Caco-2 (cell line): ENCODE data around the gene SCG5. TPM values are rescaled to one million over a fixed set of nuclear protein-coding genes. Genes with fewer than 3 reads are reported as not detected.

Source experiments
- BruUV-seq: library from RNA; stranded (reverse); fragments of 400-500 nt; replicated peaks from 2 replicates; lab custom pipeline; 2021; lab: Mats Ljungman, UMichigan
- CTCF ChIA-PET: fragments of 300-600 bp; sonication (Branson Sonifier 250); formaldehyde crosslinking; loops from one replicate; lab custom pipeline; 2022; ENCODE audit warnings: antibody characterized with exemption; lab: Charles Lee
- POLR2A ChIA-PET: fragments of 300-600 bp; sonication (Branson Sonifier 250); formaldehyde crosslinking; loops from one replicate; lab custom pipeline; 2022; ENCODE audit warnings: antibody characterized with exemption; lab: Charles Lee
- DNase-seq, 2 experiments: peaks; one replicate each; pipeline versions ENCODE4 v3.0.0 to v3.0.0-alpha.2; 2020 to 2022
- H3K27me3 ChIP-seq: replicated peaks from 2 replicates; pipeline ENCODE4 v1.6.0; 2011; ENCODE audit warnings: low read length; ENCODE audit not compliant: control insufficient read depth, insufficient read depth
- H3K36me3 ChIP-seq: 2 replicates; pipeline ENCODE4 v1.5.1; 2011; ENCODE audit warnings: low read length; ENCODE audit not compliant: control insufficient read depth, insufficient read depth
- H3K4me1 ChIP-seq: fragments of 250-450 bp; sonication (Bioruptor Pico); 2 replicates; pipeline ENCODE4 v1.5.1; 2020; ENCODE audit warnings: mild to moderate bottlenecking
- H3K4me3 ChIP-seq: 2 replicates; pipeline ENCODE4 v1.5.1; 2011; ENCODE audit warnings: low read depth, mild to moderate bottlenecking, control low read depth, low read length
- H3K9me3 ChIP-seq: fragments of 250-450 bp; sonication (Bioruptor Pico); 2 replicates; pipeline ENCODE4 v1.5.1; 2020; ENCODE audit warnings: mild to moderate bottlenecking, moderate library complexity
- H3K27ac Mint-ChIP-seq: one replicate; pipeline ENCODE4 v1.8.0; 2022; ENCODE audit warnings: mixed read lengths; ENCODE audit not compliant: unreplicated experiment
- H3K27me3 Mint-ChIP-seq: one replicate; pipeline ENCODE4 v1.8.0; 2022; ENCODE audit warnings: mixed read lengths; ENCODE audit not compliant: insufficient read depth, unreplicated experiment
- H3K36me3 Mint-ChIP-seq: one replicate; pipeline ENCODE4 v1.8.0; 2022; ENCODE audit warnings: mild to moderate bottlenecking, mixed read lengths; ENCODE audit not compliant: insufficient read depth, unreplicated experiment
- H3K4me1 Mint-ChIP-seq: one replicate; pipeline ENCODE4 v1.8.0; 2022; ENCODE audit warnings: low read depth, mixed read lengths; ENCODE audit not compliant: unreplicated experiment
- H3K4me3 Mint-ChIP-seq: one replicate; pipeline ENCODE4 v1.8.0; 2022; ENCODE audit warnings: mild to moderate bottlenecking, moderate library complexity, mixed read lengths; ENCODE audit not compliant: unreplicated experiment
- H3K9me3 Mint-ChIP-seq: one replicate; pipeline ENCODE4 v1.8.0; 2022; ENCODE audit warnings: mixed read lengths; ENCODE audit not compliant: unreplicated experiment
- intact Hi-C: fragments of 100-400 bp; cut with micrococcal nuclease; formaldehyde crosslinking; loops from one replicate; pipeline ENCODE4 v1.10.0; 2022; ENCODE audit not compliant: unreplicated experiment
- total RNA-seq: library from RNA; stranded (reverse); gene quantifications from 2 replicates; pipeline ENCODE4 v1.2.3, GENCODE V29; 2022
- TF ChIP-seq, protein P1 (sequence below), 2 experiments: fragments of 200-600 bp in 1 of 2; IDR thresholded peaks; 1 replicate in 1 of 2; 2 replicates in 1 of 2; pipeline versions ENCODE4 v1.5.1 to v1.8.0; 2011 to 2022; ENCODE audit warnings: antibody characterized with exemption in 1 of 2, control low read depth in 1 of 2, inconsistent platforms in 1 of 2, low read depth in 1 of 2, low read length in 1 of 2, mild to moderate bottlenecking in 1 of 2, moderate library complexity in 1 of 2; ENCODE audit not compliant: insufficient read depth in 1 of 2, severe bottlenecking in 1 of 2, unreplicated experiment in 1 of 2

The SCG5 gene
- total RNA-seq, 1 experiment from 2014 or later: 1.5 TPM

DNA sequence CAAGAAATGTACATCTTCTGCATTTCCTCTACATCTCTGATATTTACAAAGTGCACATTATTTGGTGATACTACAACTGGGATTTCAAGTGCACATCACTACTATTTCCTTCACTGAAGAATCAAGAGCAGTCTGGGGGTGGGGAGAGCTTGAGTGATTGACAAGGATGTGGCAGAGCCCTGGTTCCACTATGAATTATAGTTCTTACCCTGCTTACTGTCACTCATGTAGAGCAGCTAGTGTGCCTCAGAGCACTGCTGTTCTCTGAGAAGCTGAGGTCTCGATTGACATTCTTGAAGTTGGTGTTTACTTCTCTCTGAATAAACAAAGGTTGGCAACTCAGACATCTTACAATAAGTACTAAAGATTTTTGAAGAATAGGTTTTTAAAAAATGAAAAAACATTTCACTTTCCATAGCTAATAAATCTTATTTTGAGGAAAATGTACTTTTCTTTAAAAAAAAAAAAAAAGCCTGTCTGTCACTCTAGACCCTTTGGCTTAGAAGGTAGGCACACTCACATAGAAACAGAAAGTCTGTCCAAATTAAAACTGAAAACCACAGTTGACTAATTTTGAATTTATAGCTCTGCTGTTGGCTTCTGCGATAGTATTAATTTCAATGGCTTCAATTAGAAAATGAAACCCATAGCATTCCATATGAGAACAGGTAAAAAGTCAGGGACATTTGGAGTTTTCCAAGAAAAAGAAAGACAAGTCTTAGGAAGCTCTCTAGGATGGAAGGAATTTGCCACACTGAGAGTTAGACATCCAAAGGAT, 81.8 kb downstream of the SCG5 start:
- H3K36me3 ChIP-seq: no peaks in the 10 kb centered on the region
- no peaks in the 10 kb centered on the region for H3K9me3 Mint-ChIP-seq
- no peak for DNase-seq
- no peaks in the 10 kb centered on the region for H3K4me1 Mint-ChIP-seq
- no peak overlapping the region for H3K4me3 ChIP-seq
- intact Hi-C loops: no loop called here
- no peaks in the 10 kb centered on the region for H3K36me3 Mint-ChIP-seq
- CTCF ChIA-PET: no interaction called here
- no peak overlapping the region for H3K27ac Mint-ChIP-seq
- peaks cover 6% of the 10 kb centered on the region; the same call in 1 of the 2 replicates for H3K4me1 ChIP-seq
- no peak overlapping the region for H3K4me3 Mint-ChIP-seq
- no TSS peak for BruUV-seq
- H3K27me3 ChIP-seq: peaks cover 5% of the 10 kb centered on the region
- H3K9me3 ChIP-seq: no peaks in the 10 kb centered on the region
- TF ChIP-seq, protein P1, sequence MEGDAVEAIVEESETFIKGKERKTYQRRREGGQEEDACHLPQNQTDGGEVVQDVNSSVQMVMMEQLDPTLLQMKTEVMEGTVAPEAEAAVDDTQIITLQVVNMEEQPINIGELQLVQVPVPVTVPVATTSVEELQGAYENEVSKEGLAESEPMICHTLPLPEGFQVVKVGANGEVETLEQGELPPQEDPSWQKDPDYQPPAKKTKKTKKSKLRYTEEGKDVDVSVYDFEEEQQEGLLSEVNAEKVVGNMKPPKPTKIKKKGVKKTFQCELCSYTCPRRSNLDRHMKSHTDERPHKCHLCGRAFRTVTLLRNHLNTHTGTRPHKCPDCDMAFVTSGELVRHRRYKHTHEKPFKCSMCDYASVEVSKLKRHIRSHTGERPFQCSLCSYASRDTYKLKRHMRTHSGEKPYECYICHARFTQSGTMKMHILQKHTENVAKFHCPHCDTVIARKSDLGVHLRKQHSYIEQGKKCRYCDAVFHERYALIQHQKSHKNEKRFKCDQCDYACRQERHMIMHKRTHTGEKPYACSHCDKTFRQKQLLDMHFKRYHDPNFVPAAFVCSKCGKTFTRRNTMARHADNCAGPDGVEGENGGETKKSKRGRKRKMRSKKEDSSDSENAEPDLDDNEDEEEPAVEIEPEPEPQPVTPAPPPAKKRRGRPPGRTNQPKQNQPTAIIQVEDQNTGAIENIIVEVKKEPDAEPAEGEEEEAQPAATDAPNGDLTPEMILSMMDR (IDR thresholded peaks at IDR 0.05; ENCODE audit: insufficient read depth in 1 of 2, low read depth in 1 of 2, low read length in 1 of 2, severe bottlenecking in 1 of 2, unreplicated experiment in 1 of 2): no peak
- POLR2A ChIA-PET: no interaction called here
- H3K27me3 Mint-ChIP-seq: peaks cover 13% of the 10 kb centered on the region

DNA sequence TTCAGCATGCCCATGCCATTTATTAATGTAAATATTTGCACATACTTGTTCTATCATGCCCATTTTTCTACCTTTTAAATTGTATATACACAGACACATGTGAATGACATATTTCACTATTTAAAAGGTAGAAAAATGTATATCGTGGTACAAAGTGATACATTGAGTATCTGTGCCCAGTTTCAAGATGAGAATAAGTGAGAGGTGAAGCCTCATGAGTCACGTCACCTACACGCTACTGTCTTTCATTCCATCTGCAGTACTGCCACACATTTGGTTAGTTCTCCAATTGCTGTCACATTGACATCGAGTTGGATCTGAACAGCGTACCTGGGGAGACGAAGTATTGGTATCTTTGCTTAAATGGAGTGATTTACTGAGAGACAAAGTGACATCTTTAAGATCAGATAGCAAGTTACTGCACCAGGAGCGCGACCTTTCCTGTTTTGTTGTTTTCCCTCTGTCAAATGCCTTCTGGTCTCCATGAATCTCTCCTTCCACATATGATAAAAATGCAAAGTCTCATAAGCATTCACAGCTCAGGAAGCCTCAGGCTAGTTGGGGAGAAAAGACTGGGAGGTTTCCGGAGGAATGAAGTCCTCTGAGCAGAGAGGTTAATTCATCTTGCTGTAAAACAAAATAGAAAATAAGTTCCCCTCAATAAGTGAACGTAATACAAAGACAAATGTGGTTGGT, 88.3 kb downstream of the SCG5 start:
- ChIA-PET POLR2A (no interaction called here), CTCF (no interaction called here)
- Mint-ChIP-seq H3K27me3 (peaks cover 7% of the 10 kb centered on the region), H3K36me3 (no peaks in the 10 kb centered on the region), H3K9me3 (no peaks in the 10 kb centered on the region), H3K27ac (no peak overlapping the region), H3K4me3 (no peak overlapping the region), H3K4me1 (no peaks in the 10 kb centered on the region)
- H3K9me3 ChIP-seq: no peaks in the 10 kb centered on the region
- no peak overlapping the region for H3K4me3 ChIP-seq
- H3K36me3 ChIP-seq: no peaks in the 10 kb centered on the region
- no peaks in the 10 kb centered on the region for H3K4me1 ChIP-seq
- no peak for DNase-seq
- TF ChIP-seq, protein P1 (IDR thresholded peaks at IDR 0.05; ENCODE audit: insufficient read depth in 1 of 2, low read depth in 1 of 2, low read length in 1 of 2, severe bottlenecking in 1 of 2, unreplicated experiment in 1 of 2): no peak
- BruUV-seq: no TSS peak
- intact Hi-C loops: no loop called here
- no peaks in the 10 kb centered on the region for H3K27me3 ChIP-seq

DNA sequence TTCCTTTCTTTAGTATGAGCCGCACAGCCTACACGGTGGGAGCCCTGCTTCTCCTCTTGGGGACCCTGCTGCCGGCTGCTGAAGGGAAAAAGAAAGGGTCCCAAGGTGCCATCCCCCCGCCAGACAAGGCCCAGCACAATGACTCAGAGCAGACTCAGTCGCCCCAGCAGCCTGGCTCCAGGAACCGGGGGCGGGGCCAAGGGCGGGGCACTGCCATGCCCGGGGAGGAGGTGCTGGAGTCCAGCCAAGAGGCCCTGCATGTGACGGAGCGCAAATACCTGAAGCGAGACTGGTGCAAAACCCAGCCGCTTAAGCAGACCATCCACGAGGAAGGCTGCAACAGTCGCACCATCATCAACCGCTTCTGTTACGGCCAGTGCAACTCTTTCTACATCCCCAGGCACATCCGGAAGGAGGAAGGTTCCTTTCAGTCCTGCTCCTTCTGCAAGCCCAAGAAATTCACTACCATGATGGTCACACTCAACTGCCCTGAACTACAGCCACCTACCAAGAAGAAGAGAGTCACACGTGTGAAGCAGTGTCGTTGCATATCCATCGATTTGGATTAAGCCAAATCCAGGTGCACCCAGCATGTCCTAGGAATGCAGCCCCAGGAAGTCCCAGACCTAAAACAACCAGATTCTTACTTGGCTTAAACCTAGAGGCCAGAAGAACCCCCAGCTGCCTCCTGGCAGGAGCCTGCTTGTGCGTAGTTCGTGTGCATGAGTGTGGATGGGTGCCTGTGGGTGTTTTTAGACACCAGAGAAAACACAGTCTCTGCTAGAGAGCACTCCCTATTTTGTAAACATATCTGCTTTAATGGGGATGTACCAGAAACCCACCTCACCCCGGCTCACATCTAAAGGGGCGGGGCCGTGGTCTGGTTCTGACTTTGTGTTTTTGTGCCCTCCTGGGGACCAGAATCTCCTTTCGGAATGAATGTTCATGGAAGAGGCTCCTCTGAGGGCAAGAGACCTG, 89.5 kb downstream of the SCG5 start:
- CTCF ChIA-PET: no interaction called here
- no TSS peak for BruUV-seq
- peaks cover 7% of the 10 kb centered on the region for H3K27me3 Mint-ChIP-seq
- Histone ChIP-seq H3K36me3 (no peaks in the 10 kb centered on the region), H3K27me3 (no peaks in the 10 kb centered on the region), H3K9me3 (no peaks in the 10 kb centered on the region), H3K4me1 (no peaks in the 10 kb centered on the region), H3K4me3 (no peak overlapping the region)
- no peaks in the 10 kb centered on the region for H3K4me1 Mint-ChIP-seq
- POLR2A ChIA-PET: no interaction called here
- H3K9me3 Mint-ChIP-seq: no peaks in the 10 kb centered on the region
- intact Hi-C loops: no loop called here
- TF ChIP-seq, protein P1 (IDR thresholded peaks at IDR 0.05; ENCODE audit: insufficient read depth in 1 of 2, low read depth in 1 of 2, low read length in 1 of 2, severe bottlenecking in 1 of 2, unreplicated experiment in 1 of 2): no peak
- DNase-seq: no peak
- H3K4me3 Mint-ChIP-seq: no peak overlapping the region
- H3K36me3 Mint-ChIP-seq: no peaks in the 10 kb centered on the region
- H3K27ac Mint-ChIP-seq: no peak overlapping the region
